Omental fat pad (tissue), 4 donors: ENCODE measurements around the gene SLC11A1. TPM values are rescaled to one million over a fixed set of nuclear protein-coding genes. Genes with fewer than 3 reads are reported as not detected.

Experiments used
- ATAC-seq: fragments of 150-250 bp; one replicate; pipeline ENCODE4 v1.9.1; 2016; ENCODE audit warnings: mild to moderate bottlenecking, moderate library complexity; ENCODE audit not compliant: low FRiP score
- DNase-seq: peaks from one replicate; pipeline ENCODE4 v3.0.0-alpha.2; 2019; ENCODE audit warnings: low spot score
- total RNA-seq, 4 donors: library from RNA; depleted of rRNA; stranded (reverse); fragments of >200 nt; gene quantifications; one replicate each; pipeline ENCODE4 v1.1.0, GENCODE V29; 2016
- TF ChIP-seq, protein P1 (sequence below), 3 donors: fragments of 450-650 bp; IDR thresholded peaks; one replicate each; pipeline ENCODE4 v1.5.1; 2016 to 2017; ENCODE audit warnings: antibody characterized with exemption in 3 of 3, mild to moderate bottlenecking in 3 of 3, moderate library complexity in 2 of 3

The SLC11A1 gene
- total RNA-seq, 4 donors from 2014 or later = 40.0 to 218 (median 127) TPM

DNA sequence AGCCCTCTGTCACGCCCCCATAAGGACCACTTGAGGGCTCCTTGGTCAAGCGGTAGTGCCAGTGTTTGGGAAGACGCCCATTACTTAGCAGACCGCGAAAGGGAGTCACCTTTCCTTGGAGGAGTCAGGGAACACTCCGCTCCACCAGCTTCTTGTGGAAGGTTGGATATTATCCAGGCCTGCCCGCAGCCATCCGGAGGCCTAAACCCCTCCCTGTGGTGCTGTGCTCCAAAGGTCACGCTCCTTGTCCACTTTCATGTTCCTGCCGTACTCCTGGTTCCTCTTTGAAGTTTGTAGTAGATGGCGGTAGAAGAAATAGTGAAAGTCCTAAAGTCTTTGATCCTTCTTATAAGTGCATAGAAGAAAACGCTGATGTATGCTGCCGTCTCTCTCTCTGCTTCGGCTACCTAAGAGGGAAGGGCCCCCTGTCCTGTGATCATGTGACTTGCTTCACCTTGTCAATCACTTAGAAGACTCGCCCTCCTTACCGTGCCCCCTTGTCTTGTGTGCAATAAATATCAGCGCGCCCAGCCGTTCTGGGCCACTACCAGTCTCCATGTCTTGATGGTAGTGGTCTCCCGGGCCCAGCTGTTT, 27.1 kb upstream of the SLC11A1 start:
- TF ChIP-seq, protein P1, sequence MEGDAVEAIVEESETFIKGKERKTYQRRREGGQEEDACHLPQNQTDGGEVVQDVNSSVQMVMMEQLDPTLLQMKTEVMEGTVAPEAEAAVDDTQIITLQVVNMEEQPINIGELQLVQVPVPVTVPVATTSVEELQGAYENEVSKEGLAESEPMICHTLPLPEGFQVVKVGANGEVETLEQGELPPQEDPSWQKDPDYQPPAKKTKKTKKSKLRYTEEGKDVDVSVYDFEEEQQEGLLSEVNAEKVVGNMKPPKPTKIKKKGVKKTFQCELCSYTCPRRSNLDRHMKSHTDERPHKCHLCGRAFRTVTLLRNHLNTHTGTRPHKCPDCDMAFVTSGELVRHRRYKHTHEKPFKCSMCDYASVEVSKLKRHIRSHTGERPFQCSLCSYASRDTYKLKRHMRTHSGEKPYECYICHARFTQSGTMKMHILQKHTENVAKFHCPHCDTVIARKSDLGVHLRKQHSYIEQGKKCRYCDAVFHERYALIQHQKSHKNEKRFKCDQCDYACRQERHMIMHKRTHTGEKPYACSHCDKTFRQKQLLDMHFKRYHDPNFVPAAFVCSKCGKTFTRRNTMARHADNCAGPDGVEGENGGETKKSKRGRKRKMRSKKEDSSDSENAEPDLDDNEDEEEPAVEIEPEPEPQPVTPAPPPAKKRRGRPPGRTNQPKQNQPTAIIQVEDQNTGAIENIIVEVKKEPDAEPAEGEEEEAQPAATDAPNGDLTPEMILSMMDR (IDR thresholded peaks at IDR 0.05) = no peak
- DNase-seq = no peak
- no peak for ATAC-seq

DNA sequence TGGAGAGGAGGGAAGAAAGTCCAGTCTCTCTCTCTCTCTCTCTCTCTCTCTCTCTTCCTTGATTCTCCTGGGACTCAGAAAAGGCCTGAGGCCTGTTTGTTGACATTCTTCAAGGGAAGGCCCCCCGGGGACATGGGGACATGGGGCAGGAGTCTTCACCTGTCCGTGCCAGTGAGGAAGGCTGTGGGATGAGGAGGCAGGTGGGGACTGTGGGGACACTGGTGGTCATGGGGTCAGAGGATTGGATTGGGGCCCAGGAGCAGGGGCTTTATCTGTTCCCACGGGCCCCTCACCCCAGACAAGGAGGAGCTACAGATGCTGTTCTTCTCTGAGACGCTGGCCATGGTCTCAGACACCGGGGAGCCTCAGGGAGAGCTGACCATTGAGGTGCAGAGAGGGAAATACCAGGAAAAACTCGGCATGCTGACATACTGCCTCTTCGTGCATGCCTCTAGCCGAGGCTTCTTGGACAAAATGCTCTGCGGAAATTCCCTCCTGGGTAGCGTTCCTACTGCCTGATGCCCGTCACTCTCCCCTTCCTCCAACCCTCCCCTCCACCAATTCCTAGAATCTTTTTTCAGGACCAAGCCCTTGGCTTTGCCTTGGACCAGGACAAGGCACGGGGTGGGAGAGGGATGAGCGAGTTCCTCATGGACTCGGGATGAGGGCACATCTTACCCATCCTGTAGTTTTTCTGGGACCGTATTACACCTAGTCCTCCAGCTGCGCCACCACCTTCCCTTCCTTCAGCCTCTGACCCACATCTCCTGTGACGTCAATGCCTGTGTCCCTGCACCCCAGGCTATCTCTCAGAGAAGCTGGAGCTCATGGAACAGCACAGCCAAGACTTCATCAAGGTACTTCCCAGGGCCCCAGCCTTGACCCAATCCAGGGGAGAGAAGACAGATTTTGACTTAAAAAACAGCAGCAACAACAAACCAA, 24.6 kb upstream of the SLC11A1 start:
- ATAC-seq = no peak
- TF ChIP-seq, protein P1 (IDR thresholded peaks at IDR 0.05) = no peak

DNA sequence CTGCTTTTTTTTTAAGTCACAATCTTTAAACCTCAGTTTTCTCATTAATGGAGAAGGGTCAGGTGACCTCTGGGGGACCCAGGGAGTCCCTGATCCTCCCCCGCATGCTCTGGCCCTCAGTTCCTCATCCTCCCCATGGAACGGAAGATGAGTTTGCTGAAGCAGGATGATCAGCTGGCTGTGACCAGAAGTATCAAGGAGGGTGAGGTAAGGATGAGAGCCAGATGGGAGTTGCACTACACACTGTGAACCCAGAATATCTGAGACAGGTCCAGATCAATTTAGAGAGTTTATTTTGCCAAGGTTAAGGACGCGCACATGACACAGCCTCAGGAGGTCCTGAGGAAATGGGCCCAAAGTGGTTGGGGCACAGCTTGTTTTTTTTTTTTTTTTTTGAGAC, 21.6 kb upstream of the SLC11A1 start:
- ATAC-seq (no peak), DNase-seq (no peak)
- TF ChIP-seq, protein P1 (IDR thresholded peaks at IDR 0.05) = no peak

More for the DNA sequence above, 24.6 kb upstream of the SLC11A1 start:
- no peak for DNase-seq

DNA sequence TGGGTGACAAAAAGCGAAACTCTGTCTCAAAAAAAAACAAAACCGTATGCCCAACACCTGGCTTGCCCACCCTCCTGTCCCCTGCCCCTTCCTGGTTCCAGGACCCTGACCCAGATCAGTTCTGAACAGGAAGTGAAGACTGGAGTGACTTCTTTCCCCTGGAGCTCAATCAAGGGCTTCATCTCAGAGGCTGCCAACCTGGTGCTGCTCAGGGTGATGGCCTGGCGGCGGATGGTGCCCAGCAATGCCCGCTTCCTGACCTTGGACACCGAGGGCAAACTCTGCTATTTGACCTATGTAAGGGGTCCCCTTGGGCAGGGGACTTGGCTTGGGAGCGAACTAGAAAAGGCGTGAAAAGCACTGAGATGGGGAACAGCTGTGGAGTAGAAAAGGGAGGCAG, 19.5 kb upstream of the SLC11A1 start:
- no peak for DNase-seq
- ATAC-seq = no peak
- TF ChIP-seq, protein P1 (IDR thresholded peaks at IDR 0.05) = no peak

DNA sequence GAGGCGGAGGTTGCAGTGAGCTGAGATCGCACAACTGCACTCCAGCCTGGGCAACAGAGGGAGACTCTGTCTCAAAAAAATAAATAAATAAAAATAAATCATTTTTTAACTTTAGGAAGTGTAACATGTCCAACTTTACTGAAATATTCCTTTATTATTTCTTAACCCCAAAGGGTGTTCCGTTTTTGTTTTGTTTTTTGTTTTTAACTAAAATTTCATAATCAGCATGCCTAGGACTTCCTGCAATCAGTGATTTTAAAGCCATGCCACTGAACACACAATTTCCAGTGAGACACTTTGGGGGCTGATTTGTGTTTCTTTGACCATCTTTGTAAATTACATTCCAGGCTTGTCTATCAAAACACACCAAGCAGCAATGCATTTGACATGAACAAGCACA, 18.3 kb upstream of the SLC11A1 start:
- no peak for ATAC-seq

DNA sequence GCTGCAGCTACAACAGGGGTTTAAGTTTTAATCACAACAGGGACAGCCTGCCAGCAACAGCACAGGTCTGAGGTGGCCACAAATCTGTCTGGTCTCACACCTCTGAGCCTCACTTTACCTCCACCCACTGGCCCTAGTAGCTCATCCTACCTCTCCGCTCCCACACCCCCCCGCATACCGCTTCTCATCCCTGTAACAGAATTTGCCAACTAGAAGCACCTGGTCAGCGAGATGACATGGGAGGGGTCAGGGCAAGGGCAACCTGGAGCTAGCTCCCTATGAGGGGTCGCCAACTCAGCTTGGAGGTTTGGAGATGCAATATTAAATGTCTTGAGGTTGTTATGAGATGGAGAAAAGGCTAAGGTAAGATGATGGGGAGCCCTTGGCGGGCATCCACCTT, 17.9 kb upstream of the SLC11A1 start:
- DNase-seq (no peak), ATAC-seq (no peak)
- TF ChIP-seq, protein P1 (IDR thresholded peaks at IDR 0.05) = no peak

More for the DNA sequence above, 18.3 kb upstream of the SLC11A1 start:
- DNase-seq = no peak
- TF ChIP-seq, protein P1 (IDR thresholded peaks at IDR 0.05) = no peak
